Tibial nerve (tissue), 4 donors: Measurements from ENCODE around the gene HDDC3.

ENCODE experiments used
- CTCF ChIP-seq, 5 experiments: fragments of 200-600 bp in 3 of 5; fragments of 450-650 bp in 2 of 5; sonication (generic) in 3 of 5; IDR thresholded peaks; one replicate each; pipeline ENCODE4 v1.5.1; 2016 to 2019; ENCODE audit warnings: antibody characterized with exemption in 5 of 5, mild to moderate bottlenecking in 3 of 5, moderate library complexity in 2 of 5
- EP300 ChIP-seq, 2 donors: sonication (generic); formaldehyde crosslinking; IDR thresholded peaks; one replicate each; pipeline ENCODE4 v1.6.1; 2017; ENCODE audit warnings: antibody characterized with exemption in 2 of 2, mild to moderate bottlenecking in 1 of 2
- POLR2A ChIP-seq, 2 donors: fragments of 450-650 bp; IDR thresholded peaks; one replicate each; pipeline ENCODE4 v1.6.1; 2017; ENCODE audit warnings: antibody characterized with exemption in 2 of 2, mild to moderate bottlenecking in 2 of 2, moderate library complexity in 2 of 2

- TF ChIP-seq EP300 (IDR thresholded peaks at IDR 0.05) (no peak), CTCF (IDR thresholded peaks at IDR 0.05) (no peak), POLR2A (IDR thresholded peaks at IDR 0.05) (no peak)
Observed at GRCh38 chr15:90913398-90913944, 18.9 kb downstream of the HDDC3 start.
